ENCODE results near the gene AP2B1.
"Not testable (repeated sequence)": the region's sequence is repeated elsewhere in the genome, so short reads cannot be mapped to it uniquely, and the experiment has no call there.

AP2B1 gene

DNA sequence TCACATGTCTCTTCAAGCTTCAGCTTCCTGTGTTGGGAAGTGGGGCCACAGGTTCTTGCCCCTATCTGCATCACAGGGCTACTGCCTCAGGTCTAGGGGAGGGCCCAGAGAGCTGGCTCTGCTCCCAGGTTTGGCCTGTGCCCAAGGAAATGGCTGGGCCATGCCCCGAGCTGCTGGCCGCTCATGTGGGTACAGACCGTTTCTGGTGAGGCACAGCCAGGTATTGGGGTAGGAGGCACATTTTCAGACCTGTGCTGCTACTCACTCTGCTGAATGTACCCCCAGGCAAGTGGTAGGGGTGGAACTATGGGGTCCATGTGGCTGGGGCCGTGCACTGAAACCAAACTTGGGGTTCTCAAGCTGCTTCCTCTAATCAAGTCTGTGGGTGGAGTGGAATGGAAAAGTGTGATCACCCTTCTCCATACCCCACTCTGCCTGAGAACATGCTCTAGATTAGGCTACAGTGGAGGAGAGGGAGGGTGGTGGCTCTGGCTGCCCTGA is 161.3 kb downstream of the AP2B1 start:
- DNase-seq = no peak

DNA sequence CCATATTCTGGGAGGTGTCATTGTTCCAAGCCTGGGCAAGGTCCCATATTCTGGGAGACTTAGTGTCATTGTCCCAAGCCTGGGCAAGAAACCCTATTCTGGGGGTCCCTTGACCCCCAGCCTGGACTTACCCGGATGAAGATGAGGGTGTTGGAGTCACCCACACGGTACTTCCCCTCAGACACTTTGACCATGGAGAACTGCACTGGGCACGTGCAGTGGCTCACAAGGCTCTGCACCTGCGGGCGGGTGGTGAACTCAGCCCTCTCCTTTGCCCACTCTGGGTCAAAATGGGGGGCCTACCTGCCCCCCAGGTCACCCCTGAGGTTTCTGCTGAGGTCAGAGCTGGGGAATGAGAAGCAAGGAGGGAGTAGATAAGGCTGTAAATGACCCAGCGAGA is 161.9 kb downstream of the AP2B1 start:
- no peak for DNase-seq

DNA sequence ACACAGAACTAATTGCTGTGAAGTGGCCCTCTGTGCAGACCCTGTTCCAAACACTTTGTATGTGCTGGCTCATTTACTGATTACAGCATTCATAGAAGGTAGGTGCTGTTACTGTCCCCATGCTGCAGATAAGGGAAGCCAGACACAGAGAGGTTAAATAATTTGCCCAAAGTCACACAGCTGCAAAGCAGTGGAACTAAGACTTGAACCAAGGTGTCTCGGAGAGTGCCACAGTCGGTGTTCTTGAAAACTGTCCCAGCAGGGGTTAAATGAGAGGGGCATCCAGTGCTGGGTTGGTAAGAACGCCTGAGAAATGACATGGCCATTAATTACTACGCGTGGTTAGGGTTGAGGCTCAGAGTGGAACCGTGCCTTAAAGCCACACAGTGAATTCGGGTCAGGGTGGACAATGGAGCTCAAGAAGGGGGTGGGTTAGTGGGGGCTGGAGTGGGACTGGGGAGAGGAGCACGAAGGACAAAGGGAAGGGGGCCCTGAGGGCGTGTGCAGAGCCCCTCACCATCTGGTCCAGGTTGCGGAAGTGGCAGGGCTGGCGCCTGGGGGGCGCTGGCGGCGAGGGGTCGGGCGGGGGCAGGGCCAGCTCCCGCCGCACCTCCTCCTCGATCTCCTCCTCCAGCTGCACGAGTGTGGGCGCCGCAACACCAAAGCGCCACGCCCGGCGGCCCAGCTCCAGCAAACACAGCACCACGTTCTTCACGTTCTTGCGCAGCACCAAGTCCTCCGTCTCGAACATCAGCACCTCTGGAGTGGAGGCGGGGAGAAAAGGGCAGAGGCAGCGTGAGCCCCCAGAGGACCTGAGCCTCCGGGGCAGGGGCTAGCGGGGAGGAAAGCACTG is 162.7 kb downstream of the AP2B1 start:
- DNase-seq = no peak

DNA sequence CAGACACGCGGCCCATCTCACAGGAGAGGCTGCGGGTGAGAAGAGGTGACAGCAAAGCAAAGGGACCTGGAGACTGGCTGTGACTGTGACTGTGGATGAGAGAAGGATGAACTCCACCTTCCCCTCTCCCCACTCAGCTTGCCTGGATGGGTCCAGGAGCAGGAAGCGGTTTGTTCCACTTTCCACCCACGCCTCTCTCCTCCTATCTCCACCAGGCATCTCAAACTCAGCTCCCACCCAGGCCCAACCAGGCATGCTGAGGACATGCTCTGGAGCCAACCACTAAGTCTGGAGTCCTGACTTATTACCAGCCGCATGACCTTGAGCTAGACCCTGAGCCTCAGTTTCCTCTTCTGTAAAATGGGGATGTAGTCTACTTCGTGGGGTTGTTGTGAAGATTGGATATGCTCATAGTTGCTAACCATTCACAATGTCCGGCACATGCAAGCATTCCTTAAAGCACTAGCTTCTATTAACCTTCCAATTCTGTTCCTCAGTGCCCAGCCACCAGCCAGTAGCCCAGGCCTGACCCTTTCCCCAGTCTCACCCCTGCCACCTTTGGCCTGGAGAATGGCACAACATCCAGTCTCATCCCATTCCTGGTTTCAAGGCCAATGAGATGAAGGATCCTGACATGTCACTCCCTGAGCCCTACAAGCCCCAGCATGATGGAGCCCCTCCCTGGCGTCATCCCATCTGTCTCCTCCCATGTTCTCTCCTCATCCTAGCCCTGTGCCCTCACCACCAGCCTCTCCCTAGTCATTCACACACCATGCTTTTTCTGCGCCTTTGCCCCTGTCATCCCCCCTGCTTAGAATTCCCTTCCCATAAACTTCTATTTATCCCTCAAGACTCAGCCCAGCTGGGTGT is 163.6 kb downstream of the AP2B1 start:
- no peak for DNase-seq

DNA sequence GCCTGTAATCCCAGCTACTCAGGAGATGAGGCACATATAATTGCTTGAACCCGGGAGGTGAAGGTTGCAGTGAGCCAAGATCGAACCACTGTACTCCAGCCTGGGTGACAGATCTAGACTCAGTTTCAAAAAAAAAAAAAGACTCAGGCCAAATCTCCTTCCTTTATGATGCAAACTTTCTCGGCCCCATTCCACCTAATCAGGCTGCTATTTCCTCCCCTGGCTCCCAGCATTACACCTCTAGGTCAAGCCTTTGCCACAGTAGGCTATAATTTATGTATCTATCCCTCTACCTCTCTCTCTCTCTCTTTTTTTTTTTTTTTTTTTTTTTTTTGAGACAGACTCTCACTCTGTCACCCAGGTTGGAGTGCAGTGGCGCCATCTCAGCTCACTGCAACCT is 164.4 kb downstream of the AP2B1 start:
- not testable (repeated sequence) for DNase-seq

DNA sequence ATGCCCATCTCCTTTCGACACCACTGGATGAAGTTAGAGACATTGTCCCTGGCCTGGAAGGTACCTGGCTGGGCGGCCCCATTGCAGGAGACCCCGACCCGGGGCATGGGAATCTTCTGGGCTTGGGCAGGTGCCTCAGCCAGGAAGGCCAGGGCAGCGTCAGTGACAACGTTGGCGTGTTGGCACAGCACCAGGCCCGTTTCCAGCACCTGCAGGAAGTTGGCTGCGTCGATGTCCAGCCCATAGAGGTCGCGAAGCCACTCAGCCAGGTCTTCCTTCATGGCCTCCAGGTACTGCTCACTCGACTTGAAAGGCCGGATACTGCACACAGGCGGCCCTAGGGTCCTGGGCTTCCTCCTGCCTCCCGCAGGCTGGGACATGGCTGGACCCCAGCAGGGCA is 165.3 kb downstream of the AP2B1 start:
- no peak for DNase-seq

DNA sequence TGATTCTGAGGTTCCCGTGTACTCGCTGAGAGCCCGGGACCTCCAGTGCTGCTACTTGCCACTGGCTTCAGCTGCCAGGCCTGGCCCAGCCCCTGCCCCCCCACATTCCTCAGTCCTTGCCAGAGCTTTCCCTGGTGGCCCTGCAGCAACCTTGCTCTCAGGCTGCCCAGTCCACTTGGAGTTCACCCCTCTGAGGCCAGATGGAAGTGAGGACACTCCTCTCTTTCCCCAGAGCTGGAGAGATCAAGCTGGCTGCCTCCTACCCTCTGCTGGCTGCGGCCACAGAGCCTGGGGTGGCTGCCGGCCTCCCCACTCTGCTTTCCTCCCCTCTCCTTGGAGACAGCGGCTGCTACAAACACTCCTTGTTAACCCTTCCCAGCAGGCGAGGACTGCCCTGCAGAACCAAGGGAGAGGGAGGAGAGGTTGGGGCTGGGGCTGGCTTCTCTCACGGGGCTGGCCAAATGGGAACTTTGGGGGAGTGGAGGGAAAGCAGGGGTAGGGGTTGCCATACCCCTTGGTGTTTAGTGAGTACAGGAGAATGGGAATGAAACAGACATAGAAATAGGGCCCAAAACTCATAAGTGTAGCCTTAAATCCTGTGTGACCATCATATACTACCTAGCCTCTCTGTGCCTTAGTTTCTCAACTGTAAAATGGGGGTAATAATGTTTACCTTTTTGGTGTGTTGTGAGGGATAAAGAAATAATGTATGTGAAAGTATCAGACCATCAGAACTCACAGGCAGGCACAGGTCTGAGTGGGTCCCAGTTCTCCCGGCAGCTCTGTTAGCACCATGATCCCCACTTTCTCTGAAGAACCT is 166.0 kb downstream of the AP2B1 start, which contains the start of gene GAS2L2:
GAS2L2 (minus strand) TSS at position 295 of the 820 bp plus-strand sequence. CDS start 389 bp downstream, outside the sequence.
- no peak for DNase-seq

DNA sequence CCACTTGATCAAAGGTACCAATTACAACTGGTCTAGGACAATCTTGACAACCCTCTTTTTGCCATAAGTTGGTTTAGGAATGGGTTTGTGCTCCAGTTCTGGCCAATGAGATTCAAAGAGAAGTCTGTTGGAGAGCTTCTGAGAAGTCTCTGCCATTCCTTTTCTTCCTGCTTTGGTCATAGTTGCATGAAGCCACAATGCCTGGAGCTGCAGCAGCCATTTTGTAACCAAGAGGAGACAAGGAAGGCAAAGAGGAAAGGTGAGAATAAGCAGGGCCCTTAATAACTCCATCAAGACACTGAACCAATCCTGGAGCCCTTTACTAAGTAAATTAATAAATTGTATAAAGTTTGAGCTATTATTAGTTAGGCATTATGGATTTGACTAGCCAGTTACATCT is 170.1 kb downstream of the AP2B1 start:
- no peak for DNase-seq

DNA sequence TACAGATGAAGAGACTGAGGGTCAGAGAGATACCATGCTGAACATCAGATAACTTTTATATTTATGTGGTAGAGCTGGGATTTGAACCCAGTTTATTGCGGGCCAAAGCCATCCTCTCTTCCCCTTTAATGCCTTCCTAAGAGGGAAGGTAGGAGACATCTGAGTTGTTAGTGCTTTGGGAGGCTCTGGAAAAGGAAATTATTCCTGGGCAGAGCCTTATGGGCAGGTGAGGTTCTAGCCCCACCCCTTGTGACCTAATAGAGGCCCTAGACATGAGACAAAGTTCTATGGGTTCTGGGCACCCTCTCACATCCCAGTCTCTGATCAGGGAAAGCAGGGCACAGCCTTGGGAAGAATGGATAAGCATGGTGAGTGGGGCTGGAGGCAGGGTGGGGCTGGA is 173.5 kb downstream of the AP2B1 start, which contains the start of gene C17orf50:
C17orf50 (plus strand) TSS at position 301 of the 400 bp plus-strand sequence; CDS start at position 356, 55 bp downstream.
- no peak for DNase-seq

DNA sequence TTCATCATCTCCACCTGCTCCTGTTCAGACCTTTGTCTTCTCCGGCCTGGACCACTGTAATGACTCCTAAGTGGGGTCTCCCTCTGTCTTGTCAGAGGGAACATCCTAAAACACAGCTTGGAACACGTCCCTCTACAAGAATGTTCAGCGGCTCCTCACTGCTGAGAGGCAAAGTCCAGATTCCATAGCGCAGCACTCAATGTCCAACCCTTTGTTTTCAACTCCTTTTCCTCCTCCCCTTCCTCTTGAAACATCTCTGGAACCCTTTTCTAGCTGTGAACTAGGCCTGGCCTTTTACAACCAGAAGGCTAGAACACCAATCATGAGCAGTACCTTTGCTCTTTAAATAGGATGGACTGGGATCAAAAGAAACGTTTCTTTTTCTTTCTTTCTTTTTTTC is 174.5 kb downstream of the AP2B1 start:
- no peak for DNase-seq

DNA sequence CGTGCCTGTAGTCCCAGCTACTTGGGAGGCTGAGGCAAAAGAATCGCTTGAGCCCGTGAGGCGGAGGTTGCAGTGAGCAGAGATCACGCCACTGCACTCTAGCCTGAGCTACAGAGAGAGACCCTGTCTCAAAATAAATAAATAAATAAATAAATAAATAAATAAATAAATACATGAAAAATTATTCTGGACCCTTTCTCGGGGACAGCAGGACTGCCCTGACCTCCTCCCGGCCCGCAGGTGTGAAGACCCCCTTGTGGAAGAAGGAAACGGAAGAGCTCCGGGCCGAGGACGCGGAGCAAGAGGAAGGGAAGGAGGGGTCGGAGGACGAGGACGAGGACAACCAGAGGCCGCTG is 176.6 kb downstream of the AP2B1 start:
- DNase-seq = no peak

DNA sequence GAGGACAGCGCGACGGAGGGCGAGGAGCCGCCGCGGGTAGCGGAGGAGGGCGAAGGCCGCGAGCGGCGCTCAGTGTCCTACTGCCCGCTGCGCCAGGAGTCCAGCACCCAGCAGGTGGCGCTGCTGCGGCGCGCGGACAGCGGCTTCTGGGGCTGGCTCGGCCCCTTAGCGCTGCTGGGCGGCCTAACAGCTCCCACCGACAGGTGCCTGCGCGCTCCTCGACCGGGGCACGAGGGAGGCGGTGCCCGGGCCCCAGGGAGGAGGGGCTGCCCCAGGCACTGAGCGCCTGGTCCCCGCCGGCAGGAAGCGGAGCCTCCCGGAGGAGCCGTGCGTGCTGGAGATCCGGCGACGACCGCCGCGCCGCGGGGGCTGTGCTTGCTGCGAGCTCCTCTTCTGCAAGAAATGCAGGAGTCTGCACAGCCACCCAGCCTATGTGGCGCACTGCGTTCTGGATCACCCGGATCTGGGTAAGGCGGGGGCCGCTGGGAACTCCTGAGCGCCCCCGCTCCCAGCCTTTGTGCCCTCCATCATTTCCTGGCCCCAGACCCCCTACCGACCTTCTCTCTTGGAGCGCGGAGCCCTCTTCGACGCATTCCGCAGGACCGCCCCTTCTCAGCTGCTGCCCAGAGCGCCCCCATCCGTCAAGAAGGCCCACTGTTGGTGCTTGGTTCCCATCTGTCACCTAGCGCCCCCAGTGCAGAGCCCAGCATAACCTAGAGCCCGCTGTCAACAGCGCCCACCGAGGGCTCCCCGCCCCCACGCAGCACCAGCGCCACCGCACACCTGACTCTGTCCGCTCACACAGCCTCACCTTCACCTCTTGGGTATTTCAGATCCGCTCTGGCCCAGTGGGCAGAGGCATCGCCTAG is 177.2 kb downstream of the AP2B1 start:
- DNase-seq = peak; percentile 98

DNA sequence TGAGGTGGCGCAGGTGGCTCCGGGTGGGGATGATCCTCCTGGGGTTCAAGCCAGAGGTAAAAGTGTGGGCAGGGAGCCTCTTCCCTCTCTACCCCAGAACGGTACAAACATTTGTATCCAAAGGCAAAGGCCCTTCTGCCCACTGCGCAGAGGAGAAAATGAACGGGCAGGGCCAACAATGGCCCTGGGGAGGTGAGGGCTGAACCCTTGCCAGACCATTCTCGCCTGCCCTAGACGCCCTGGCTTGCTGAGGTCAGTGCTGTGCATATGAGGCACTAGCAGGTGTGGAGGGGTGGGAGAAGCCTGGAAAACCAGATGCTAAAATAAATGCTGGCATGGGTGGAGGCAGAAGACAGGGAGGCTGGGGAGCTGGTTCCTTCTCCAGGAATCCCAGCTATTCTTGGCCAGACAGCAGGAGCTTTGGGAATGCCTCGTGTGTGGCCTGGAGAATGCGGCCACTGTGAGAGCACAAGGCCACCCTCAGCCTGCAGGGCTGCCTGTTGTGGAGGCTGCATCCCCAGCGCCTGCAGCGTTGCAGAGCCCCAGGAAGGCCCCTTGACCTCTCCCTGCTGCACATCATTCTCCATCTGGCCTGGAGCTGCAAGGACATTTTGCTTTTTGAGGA is 178.1 kb downstream of the AP2B1 start:
- no peak for DNase-seq

DNA sequence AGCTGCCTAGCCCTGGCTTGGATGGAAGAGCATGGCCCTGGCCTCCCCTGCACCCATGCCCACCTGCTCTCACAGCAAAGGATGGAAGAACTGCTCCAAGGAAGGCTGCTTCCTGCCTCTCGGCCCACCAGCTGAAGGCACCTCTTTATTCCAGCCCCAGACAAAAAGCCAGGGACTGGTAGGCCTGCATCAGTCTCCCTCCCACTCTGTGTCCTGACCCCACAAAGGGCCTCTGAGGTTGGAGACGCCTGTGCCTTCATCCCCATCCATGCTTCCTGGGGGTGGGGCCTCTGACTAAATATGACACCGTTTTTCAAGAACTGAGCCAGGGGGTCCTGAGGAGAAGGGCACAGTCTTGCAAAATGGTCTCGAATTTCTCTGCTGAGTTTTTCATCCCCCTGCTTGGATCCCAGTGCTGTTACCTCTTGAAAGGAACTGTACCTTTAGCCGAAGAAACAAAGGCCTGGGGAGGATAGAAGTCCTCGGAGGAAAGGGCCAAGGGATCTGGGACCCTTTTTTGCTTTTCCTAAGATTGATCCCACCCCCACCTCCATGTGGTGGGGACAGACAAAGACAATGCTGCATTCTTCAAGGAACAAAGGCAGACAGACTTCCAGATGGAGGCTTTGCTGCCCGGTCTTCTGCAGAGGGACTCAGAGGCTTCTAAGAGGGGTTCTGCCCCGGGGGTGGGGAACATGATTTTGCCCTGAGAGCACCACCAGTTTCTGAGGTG is 178.8 kb downstream of the AP2B1 start:
- no peak for DNase-seq

DNA sequence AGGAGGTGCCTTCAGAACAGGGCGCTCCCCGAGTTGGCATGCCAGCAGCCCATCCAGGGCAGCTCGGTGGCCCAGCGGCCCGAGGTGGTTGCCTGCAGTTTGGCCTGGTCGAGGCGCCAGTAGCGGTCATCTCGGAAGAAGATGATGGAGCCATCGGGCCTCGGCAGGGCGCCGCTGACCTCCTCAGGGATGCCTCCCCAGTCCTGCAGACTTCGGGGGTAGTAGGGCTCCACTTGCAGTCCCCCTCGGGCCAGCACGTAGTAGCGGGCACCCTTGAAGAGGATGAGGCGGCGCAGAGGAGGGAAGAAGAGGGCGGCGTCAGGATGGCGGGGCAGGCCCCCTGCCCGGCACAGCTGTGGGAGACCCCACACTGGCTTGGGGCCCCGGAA is 179.4 kb downstream of the AP2B1 start:
- DNase-seq = no peak

DNA sequence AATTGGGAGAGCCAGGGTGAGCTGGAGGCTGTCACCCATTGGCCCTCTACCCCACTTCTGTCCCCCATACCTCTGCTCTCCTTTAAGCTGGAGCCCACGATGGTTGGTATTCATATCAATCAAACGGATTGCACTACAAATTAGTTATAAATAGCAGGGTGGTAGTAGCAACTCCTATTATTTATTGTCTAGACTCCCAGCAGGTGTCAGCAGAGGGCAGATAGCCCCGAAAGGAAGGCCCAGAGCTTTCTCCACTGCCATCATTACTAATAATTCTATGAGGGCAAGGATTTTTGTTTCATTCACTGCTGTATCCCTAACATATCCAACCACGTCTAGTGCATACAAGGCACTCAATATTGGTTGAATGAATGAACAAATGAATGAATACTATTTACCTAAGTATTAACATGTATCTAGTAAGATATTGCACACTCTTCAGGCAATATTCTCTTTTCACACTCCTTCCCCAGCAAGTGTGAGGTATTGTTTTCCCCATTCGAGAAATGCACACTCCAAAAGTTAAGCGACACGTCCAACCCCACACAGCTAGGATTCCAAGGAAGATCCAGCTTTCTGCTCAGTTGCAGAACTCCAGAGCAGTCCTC is 179.9 kb downstream of the AP2B1 start:
- no peak for DNase-seq

DNA sequence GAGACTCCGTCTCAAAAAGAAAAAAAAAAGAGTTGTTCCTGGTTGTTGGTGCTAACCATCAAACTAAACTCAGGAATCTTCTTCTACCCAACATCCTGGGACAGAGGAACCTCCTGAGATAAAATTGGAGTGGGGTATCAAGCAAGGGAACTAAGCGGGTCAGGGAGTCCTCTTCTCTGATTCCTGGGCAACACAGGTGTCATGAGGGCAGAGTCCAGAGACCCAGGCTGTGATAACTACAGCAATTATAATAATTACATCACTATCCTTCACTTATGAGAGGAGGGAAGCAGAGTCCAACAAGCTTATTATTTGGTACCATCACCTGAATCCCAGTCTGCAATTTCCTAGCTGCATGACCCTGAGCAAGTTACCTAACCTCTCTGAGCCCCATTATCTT is 181.7 kb downstream of the AP2B1 start:
- DNase-seq = no peak

DNA sequence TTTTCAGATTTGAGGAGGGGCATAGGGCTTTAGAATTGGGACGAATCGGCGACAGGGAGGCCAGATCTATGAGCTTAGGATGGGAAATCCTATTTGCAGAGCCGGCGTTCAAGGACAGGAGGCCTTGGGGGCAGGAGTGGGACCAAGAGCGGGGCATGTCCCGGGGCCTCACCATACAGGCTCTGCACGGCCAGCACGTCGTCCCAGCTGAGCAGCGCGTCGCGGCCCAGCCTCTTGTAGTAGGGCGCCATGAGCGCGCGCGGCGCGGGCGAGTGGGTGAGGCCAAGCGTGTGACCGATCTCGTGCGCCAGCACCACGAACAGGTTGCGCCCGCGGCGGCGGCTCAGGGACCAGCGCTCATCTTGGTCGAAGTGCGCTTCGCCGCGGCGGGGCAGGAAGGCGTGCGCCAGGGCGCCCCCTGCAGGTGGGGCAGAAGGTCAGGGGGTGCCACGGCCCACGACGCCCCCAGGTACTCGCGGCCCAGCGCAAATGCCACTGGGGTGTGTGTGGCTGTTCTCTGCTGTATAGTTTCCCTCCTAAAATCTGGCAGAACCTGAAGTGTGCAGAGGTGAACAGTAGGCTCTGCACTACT is 182.9 kb downstream of the AP2B1 start:
- DNase-seq = no peak

DNA sequence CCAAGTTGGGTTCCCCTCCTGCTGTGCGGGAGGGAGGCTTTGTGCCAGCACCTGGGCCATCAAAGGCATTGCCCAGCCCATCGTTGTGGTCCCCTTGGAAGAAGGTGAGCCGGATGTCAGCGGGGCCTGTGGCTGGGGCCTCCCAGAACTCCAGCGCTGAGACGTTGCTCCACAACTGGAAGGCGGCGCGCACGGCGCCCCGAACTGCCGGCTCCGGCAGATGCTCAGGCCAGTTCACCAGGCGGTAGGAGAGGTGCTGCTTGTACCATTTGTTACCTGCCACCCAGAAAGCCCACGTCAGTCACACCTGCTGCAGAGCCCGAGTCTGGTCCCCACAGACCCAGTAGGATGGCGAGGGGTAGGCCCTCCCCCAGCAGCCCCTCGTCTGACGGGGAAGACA is 186.0 kb downstream of the AP2B1 start:
- no peak for DNase-seq
